Mucosa of descending colon (tissue), 3 donors: ENCODE data around the gene MED12L. TPM values are rescaled to one million over a fixed set of nuclear protein-coding genes. Genes with fewer than 3 reads are reported as not detected.

Experiments used
- ATAC-seq: fragments of 200-7000 bp; cut with Tn5 transposase; one replicate; pipeline ENCODE4 v1.9.1; 2020; ENCODE audit warnings: mild to moderate bottlenecking, moderate library complexity
- DNase-seq, 3 donors: peaks; one replicate each; pipeline ENCODE4 v3.0.0-alpha.2; 2020
- H3K36me3 ChIP-seq: fragments of 200-600 bp; one replicate; pipeline ENCODE4 v1.8.0; 2021; ENCODE audit warnings: low read depth, mild to moderate bottlenecking
- H3K4me1 ChIP-seq: fragments of 200-600 bp; one replicate; pipeline ENCODE4 v1.8.0; 2021; ENCODE audit warnings: low read depth, mild to moderate bottlenecking
- H3K4me3 ChIP-seq: fragments of 200-600 bp; one replicate; pipeline ENCODE4 v1.8.0; 2021; ENCODE audit warnings: mild to moderate bottlenecking
- H3K9me3 ChIP-seq: fragments of 200-600 bp; one replicate; pipeline ENCODE4 v1.8.0; 2021; ENCODE audit warnings: mild to moderate bottlenecking
- intact Hi-C, 2 donors: fragments of 100-400 bp; cut with DNase I in 1 of 2; cut with micrococcal nuclease in 1 of 2; formaldehyde crosslinking; loops; one replicate each; pipeline versions ENCODE4 v1.11.0 to v1.11.1; 2022; cut with DNase I, micrococcal nuclease
- total RNA-seq, 3 donors: library from RNA; stranded (reverse); fragmentation: NEBNext Ultra II Directional in 2 of 3; extraction: Animal tissue kit (Norgen Biotek cat#: 25700) in 2 of 3; gene quantifications; one replicate each; pipeline versions ENCODE4 v1.2.1 to v1.2.4, GENCODE V29; 2021 to 2023
- TF ChIP-seq, protein P1 (sequence below): fragments of 200-600 bp; IDR thresholded peaks from one replicate; pipeline ENCODE4 v1.8.0; 2022; ENCODE audit warnings: antibody characterized with exemption, mild to moderate bottlenecking
- donor health status: DM: no; HTN: no; CAD: no; lungs with moderate emphysema.
- donor health status: DM: no; HTN: no; CAD: no.
- donor health status: DM: no; HTN: yes; CAD: no.

MED12L gene
- total RNA-seq, 3 donors from 2014 or later = 0.39 to 2.4 (median 0.55) TPM

DNA sequence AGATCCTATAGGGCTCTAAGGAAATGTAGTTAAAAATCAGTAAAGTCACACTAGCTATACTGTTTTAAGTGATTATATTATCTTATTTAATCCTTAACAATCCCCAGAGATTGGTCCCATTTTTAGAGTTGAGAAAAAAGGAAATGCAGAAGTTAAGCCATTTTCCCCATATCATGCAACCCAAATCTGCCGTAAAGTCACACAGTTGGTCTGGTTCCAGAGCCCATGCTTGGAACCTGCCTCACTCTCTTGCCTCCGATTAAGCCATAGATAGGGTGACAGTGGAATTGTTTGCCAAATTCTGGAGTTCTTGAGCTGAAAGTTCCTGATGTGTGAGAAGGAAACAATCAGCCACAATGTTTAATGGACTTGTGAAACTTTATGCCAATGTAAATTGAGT, 246.2 kb downstream of the MED12L start:
- Histone ChIP-seq H3K4me1 (no peaks in the 10 kb centered on the region), H3K36me3 (no peaks in the 10 kb centered on the region), H3K9me3 (no peaks in the 10 kb centered on the region), H3K4me3 (no peak overlapping the region)
- TF ChIP-seq, protein P1, sequence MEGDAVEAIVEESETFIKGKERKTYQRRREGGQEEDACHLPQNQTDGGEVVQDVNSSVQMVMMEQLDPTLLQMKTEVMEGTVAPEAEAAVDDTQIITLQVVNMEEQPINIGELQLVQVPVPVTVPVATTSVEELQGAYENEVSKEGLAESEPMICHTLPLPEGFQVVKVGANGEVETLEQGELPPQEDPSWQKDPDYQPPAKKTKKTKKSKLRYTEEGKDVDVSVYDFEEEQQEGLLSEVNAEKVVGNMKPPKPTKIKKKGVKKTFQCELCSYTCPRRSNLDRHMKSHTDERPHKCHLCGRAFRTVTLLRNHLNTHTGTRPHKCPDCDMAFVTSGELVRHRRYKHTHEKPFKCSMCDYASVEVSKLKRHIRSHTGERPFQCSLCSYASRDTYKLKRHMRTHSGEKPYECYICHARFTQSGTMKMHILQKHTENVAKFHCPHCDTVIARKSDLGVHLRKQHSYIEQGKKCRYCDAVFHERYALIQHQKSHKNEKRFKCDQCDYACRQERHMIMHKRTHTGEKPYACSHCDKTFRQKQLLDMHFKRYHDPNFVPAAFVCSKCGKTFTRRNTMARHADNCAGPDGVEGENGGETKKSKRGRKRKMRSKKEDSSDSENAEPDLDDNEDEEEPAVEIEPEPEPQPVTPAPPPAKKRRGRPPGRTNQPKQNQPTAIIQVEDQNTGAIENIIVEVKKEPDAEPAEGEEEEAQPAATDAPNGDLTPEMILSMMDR = no peak
- no peak for ATAC-seq
- intact Hi-C loops = no loop called here
- no peak for DNase-seq

DNA sequence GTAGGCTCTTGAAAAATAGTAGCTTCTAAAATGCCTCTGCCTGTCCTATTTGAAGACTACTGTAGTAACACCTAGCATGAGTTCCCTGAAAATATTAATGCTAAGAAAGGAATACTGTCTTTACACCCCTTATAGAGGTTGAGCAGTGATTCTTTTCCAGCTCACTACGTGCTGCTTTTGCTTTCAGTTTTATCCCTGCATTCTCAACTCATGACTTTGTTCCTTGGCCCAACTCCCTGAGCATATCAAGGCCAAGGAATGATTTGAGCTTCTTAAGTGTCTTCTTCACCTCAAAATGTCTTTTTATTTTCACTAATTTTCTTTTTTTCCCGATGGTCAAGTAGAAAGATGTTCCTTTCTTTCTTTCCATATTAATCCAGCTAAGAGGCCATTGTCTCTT, 260.4 kb downstream of the MED12L start:
- no peak overlapping the region for H3K4me3 ChIP-seq
- intact Hi-C loops = no loop called here
- H3K4me1 ChIP-seq = no peaks in the 10 kb centered on the region
- TF ChIP-seq, protein P1 = no peak
- H3K36me3 ChIP-seq = no peaks in the 10 kb centered on the region
- no peaks in the 10 kb centered on the region for H3K9me3 ChIP-seq
- DNase-seq = peak in 1 of 3 donors; percentile 41
- ATAC-seq = peak; percentile 49

DNA sequence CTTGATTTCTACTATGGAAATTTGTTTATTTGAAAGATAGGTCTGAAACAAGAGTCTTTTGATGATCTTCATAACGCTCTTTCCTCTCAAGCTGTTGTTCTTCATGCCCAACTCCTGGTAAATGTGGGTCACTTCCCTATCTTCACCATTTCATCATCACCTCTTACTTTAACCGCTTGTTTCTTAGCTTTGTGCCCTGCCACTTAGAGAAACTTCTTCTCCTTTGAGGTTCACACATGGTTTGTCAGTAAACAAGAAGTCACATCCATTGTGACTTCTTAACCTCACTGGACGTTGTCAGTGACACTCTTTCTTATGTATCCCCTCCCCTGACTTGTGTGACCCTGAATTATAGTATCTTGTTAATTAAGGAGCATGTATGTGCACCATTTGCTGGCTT, 260.8 kb downstream of the MED12L start:
- TF ChIP-seq, protein P1 = no peak
- intact Hi-C loops = no loop called here

DNA sequence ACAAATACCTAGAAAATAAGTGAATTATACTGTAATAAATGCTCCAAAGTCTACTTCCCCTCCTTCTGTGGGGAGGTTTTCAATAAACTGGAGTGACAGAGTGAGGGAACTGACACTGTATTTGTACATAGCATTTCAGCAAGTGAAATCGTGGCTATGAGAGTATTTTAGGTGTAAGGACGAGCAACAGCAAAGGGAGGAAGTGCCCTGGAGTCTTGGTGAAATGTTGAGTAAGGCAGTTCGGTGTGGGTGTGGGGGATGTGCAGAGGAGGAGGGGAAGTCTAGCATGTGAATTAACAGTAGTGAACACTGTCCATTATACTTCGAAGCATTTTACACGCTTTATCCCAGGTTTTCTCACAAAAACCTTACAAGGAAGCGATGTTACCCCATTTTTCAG, 262.0 kb downstream of the MED12L start:
- ATAC-seq = peak; percentile 47
- DNase-seq = peak in 1 of 3 donors; percentile 22
- intact Hi-C loops = no loop called here
- Histone ChIP-seq H3K9me3 (no peaks in the 10 kb centered on the region), H3K4me1 (no peaks in the 10 kb centered on the region), H3K4me3 (no peak overlapping the region), H3K36me3 (no peaks in the 10 kb centered on the region)
- TF ChIP-seq, protein P1 = no peak

More for the DNA sequence above, 260.8 kb downstream of the MED12L start:
- no peak for DNase-seq
- peak; percentile 22 for ATAC-seq
- Histone ChIP-seq H3K4me1 (no peaks in the 10 kb centered on the region), H3K4me3 (no peak overlapping the region), H3K9me3 (no peaks in the 10 kb centered on the region), H3K36me3 (no peaks in the 10 kb centered on the region)

DNA sequence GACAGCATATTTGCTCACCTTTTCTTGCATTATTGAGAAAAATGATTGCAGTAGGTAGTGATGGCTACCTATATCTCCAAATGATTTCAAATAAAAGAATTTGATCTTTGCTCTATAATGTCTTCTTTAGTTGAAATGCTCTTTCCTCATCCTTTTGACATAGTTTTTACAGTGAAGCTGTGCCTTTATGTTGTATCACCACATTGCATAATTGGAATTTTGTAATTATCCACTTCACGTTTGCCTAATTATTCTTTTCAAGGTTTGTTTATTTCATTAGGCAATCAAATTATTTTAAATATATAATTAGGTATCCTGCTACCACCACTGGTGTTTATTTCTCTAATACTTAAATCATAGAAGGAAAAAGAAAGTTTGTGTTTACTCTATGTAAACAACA, 265.2 kb downstream of the MED12L start:
- intact Hi-C loops = no loop called here
- Histone ChIP-seq H3K4me1 (no peaks in the 10 kb centered on the region), H3K4me3 (no peak overlapping the region), H3K9me3 (no peaks in the 10 kb centered on the region), H3K36me3 (no peaks in the 10 kb centered on the region)
- ATAC-seq = no peak
- TF ChIP-seq, protein P1 = no peak
- no peak for DNase-seq

DNA sequence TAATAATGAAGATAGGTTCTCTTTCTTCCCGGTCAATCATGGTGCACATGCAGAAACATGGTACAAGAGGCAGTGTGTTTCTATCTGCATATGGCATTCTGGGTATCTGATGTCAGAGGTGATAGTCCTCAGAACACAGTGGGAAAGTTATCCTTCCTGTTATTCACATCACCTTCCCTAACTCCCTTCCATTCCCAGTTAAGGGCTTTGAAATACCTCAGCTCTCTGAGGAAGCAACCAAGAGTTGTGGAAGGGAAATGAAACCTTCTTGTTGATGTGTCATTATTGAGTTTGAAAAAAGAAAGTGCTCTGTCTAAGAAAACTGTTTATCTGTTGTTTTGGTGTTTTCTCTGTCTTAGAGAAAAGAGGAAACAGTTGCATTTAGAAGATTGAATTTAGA, 265.8 kb downstream of the MED12L start:
- no peak for ATAC-seq

More for the DNA sequence above, 265.8 kb downstream of the MED12L start:
- no peak overlapping the region for H3K4me3 ChIP-seq
- intact Hi-C loops = no loop called here
- no peak for DNase-seq
- no peaks in the 10 kb centered on the region for H3K36me3 ChIP-seq
- no peaks in the 10 kb centered on the region for H3K9me3 ChIP-seq
- H3K4me1 ChIP-seq = no peaks in the 10 kb centered on the region
- TF ChIP-seq, protein P1 = no peak
